ENCODE data around the gene CPLX1. TPM values are rescaled to one million over a fixed set of nuclear protein-coding genes. Genes with fewer than 3 reads are reported as not detected.

Gene CPLX1
- total RNA-seq, 1 experiment from 2014 or later, result 3.5 TPM

DNA sequence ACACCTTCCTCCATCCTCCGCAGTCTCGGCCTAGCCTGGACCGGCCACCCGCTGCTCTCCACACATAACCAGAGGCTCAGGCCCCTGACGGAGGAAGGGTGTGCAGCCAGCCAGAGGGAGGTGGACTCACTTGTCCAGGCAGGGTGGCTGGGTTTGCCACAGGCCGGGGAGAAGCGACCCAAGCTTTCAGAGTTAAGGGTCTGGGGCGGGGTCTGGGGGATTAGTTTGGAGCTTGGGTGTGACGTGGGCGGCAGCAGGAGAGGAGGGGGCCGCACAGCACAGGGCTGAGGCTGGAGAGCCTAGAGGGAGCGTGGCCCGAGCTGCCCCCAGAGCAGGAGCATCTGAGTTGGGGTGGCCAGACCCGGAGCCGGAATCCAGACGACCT, 22.4 kb upstream of the CPLX1 start (continued):
- TF ChIP-seq PREB (CRISPR knock-in tag; IDR thresholded peaks at IDR 0.05; ENCODE audit: borderline replicate concordance) (no peak), ZNF416 (CRISPR knock-in tag; IDR thresholded peaks at IDR 0.05) (no peak), SMAD4 (CRISPR knock-in tag; IDR thresholded peaks at IDR 0.05) (no peak), NR3C1 (CRISPR knock-in tag; conservative IDR thresholded peaks at IDR 0.05; ENCODE audit: low read depth) (no peak)
- TF ChIP-seq, protein P1, sequence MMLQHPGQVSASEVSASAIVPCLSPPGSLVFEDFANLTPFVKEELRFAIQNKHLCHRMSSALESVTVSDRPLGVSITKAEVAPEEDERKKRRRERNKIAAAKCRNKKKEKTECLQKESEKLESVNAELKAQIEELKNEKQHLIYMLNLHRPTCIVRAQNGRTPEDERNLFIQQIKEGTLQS (CRISPR knock-in tag; conservative IDR thresholded peaks at IDR 0.05), result no peak
- TF ChIP-seq, protein P2, sequence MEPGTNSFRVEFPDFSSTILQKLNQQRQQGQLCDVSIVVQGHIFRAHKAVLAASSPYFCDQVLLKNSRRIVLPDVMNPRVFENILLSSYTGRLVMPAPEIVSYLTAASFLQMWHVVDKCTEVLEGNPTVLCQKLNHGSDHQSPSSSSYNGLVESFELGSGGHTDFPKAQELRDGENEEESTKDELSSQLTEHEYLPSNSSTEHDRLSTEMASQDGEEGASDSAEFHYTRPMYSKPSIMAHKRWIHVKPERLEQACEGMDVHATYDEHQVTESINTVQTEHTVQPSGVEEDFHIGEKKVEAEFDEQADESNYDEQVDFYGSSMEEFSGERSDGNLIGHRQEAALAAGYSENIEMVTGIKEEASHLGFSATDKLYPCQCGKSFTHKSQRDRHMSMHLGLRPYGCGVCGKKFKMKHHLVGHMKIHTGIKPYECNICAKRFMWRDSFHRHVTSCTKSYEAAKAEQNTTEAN (CRISPR knock-in tag; IDR thresholded peaks at IDR 0.05), result no peak

GRCh38 chr4:845836-846251, 19.9 kb upstream of the CPLX1 start:
- peaks cover 7% of the 10 kb centered on the region; the same call in 1 of the 2 replicates for H3K9me3 Mint-ChIP-seq
- H3K27me3 Mint-ChIP-seq (ENCODE audit: low read depth), result no peaks in the 10 kb centered on the region
- ATAC-seq (no peak), DNase-seq (ENCODE audit: low spot score) (no peak)
- peaks cover 3% of the 10 kb centered on the region for H3K36me3 Mint-ChIP-seq
- TF ChIP-seq OVOL2 (CRISPR knock-in tag; IDR thresholded peaks at IDR 0.05; ENCODE audit: borderline replicate concordance) (no peak), FOXP4 (CRISPR knock-in tag; IDR thresholded peaks at IDR 0.05) (no peak), ZNF232 (CRISPR knock-in tag; IDR thresholded peaks at IDR 0.05) (no peak), PRRX2 (CRISPR knock-in tag; IDR thresholded peaks at IDR 0.05) (no peak), CREM (CRISPR knock-in tag; IDR thresholded peaks at IDR 0.05) (no peak), JUN (CRISPR knock-in tag; IDR thresholded peaks at IDR 0.05) (no peak), ZNF423 (CRISPR knock-in tag; IDR thresholded peaks at IDR 0.05) (no peak), SMAD4 (CRISPR knock-in tag; IDR thresholded peaks at IDR 0.05) (no peak), USF1 (CRISPR knock-in tag; IDR thresholded peaks at IDR 0.05) (no peak)
- TF ChIP-seq, protein P3, sequence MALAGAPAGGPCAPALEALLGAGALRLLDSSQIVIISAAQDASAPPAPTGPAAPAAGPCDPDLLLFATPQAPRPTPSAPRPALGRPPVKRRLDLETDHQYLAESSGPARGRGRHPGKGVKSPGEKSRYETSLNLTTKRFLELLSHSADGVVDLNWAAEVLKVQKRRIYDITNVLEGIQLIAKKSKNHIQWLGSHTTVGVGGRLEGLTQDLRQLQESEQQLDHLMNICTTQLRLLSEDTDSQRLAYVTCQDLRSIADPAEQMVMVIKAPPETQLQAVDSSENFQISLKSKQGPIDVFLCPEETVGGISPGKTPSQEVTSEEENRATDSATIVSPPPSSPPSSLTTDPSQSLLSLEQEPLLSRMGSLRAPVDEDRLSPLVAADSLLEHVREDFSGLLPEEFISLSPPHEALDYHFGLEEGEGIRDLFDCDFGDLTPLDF (CRISPR knock-in tag; IDR thresholded peaks at IDR 0.05), result no peak
- TF ChIP-seq, protein P4, sequence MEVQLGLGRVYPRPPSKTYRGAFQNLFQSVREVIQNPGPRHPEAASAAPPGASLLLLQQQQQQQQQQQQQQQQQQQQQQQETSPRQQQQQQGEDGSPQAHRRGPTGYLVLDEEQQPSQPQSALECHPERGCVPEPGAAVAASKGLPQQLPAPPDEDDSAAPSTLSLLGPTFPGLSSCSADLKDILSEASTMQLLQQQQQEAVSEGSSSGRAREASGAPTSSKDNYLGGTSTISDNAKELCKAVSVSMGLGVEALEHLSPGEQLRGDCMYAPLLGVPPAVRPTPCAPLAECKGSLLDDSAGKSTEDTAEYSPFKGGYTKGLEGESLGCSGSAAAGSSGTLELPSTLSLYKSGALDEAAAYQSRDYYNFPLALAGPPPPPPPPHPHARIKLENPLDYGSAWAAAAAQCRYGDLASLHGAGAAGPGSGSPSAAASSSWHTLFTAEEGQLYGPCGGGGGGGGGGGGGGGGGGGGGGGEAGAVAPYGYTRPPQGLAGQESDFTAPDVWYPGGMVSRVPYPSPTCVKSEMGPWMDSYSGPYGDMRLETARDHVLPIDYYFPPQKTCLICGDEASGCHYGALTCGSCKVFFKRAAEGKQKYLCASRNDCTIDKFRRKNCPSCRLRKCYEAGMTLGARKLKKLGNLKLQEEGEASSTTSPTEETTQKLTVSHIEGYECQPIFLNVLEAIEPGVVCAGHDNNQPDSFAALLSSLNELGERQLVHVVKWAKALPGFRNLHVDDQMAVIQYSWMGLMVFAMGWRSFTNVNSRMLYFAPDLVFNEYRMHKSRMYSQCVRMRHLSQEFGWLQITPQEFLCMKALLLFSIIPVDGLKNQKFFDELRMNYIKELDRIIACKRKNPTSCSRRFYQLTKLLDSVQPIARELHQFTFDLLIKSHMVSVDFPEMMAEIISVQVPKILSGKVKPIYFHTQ (CRISPR knock-in tag; IDR thresholded peaks at IDR 0.05), result no peak
- TF ChIP-seq, protein P5, sequence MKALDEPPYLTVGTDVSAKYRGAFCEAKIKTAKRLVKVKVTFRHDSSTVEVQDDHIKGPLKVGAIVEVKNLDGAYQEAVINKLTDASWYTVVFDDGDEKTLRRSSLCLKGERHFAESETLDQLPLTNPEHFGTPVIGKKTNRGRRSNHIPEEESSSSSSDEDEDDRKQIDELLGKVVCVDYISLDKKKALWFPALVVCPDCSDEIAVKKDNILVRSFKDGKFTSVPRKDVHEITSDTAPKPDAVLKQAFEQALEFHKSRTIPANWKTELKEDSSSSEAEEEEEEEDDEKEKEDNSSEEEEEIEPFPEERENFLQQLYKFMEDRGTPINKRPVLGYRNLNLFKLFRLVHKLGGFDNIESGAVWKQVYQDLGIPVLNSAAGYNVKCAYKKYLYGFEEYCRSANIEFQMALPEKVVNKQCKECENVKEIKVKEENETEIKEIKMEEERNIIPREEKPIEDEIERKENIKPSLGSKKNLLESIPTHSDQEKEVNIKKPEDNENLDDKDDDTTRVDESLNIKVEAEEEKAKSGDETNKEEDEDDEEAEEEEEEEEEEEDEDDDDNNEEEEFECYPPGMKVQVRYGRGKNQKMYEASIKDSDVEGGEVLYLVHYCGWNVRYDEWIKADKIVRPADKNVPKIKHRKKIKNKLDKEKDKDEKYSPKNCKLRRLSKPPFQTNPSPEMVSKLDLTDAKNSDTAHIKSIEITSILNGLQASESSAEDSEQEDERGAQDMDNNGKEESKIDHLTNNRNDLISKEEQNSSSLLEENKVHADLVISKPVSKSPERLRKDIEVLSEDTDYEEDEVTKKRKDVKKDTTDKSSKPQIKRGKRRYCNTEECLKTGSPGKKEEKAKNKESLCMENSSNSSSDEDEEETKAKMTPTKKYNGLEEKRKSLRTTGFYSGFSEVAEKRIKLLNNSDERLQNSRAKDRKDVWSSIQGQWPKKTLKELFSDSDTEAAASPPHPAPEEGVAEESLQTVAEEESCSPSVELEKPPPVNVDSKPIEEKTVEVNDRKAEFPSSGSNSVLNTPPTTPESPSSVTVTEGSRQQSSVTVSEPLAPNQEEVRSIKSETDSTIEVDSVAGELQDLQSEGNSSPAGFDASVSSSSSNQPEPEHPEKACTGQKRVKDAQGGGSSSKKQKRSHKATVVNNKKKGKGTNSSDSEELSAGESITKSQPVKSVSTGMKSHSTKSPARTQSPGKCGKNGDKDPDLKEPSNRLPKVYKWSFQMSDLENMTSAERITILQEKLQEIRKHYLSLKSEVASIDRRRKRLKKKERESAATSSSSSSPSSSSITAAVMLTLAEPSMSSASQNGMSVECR (CRISPR knock-in tag; IDR thresholded peaks at IDR 0.05; ENCODE audit: borderline replicate concordance), result no peak
- ChIA-PET POLR2A (no interaction called here), CTCF (interaction anchor here (0.8 to 2.1 kb wide), 3 partner anchors 17 to 162 kb away, joined by 3 to 7 read pairs (median 3); no protein-coding TSS in a partner anchor)
- no peak overlapping the region for H3K4me3 Mint-ChIP-seq
- no peaks in the 10 kb centered on the region for H3K4me1 Mint-ChIP-seq
- H3K27ac Mint-ChIP-seq, result no peak overlapping the region
